Uterus (tissue), 4 donors: ENCODE data around the gene SLC29A2. TPM values are rescaled to one million over a fixed set of nuclear protein-coding genes. Genes with fewer than 3 reads are reported as not detected.

Experiments
- DNase-seq, 2 donors: peaks; one replicate each; pipeline ENCODE4 v3.0.0-alpha.2; 2019 to 2020
- H3K27ac ChIP-seq, 2 donors: fragments of 200-600 bp; sonication (generic); 1 replicate in 1 of 2; 2 replicates in 1 of 2; pipeline ENCODE4 v1.5.1; 2016 to 2018
- H3K27me3 ChIP-seq, 2 donors: fragments of 200-600 bp; sonication (generic); one replicate each; pipeline ENCODE4 v1.5.1; 2018 to 2019; ENCODE audit warnings: control low read depth in 1 of 2
- H3K36me3 ChIP-seq, 2 donors: fragments of 200-600 bp; sonication (generic); one replicate each; pipeline ENCODE4 v1.5.1; 2019; ENCODE audit warnings: control low read depth in 1 of 2
- H3K4me1 ChIP-seq, 2 donors: fragments of 200-600 bp; sonication (generic); one replicate each; pipeline ENCODE4 v1.5.1; 2018 to 2019; ENCODE audit warnings: control low read depth in 1 of 2
- H3K4me3 ChIP-seq, 2 donors: fragments of 200-600 bp; sonication (generic); 1 replicate in 1 of 2; 2 replicates in 1 of 2; pipeline ENCODE4 v1.5.1; 2018 to 2019; ENCODE audit warnings: mild to moderate bottlenecking in 1 of 2
- H3K9me3 ChIP-seq, 2 donors: fragments of 200-600 bp; sonication (generic); one replicate each; pipeline ENCODE4 v1.5.1; 2019; ENCODE audit warnings: control low read depth in 1 of 2
- POLR2A ChIP-seq, 2 donors: fragments of 450-650 bp; IDR thresholded peaks; one replicate each; pipeline ENCODE4 v1.6.1; 2016; ENCODE audit warnings: antibody characterized with exemption in 2 of 2, mild to moderate bottlenecking in 1 of 2, moderate library complexity in 1 of 2
- intact Hi-C: fragments of 100-400 bp; cut with DNase I; formaldehyde crosslinking; loops from one replicate; pipeline ENCODE4 v1.15.1; 2023; ENCODE audit warnings: low total_unique reads
- total RNA-seq, 4 donors: library from RNA; depleted of rRNA in 3 of 4; stranded (reverse); fragments of >200 nt in 3 of 4; gene quantifications; one replicate each; pipeline versions ENCODE4 v1.1.0 to v1.2.4, GENCODE V29; 2014 to 2023
- TF ChIP-seq, protein P1 (sequence below), 4 experiments: fragments of 200-600 bp in 2 of 4; fragments of 450-650 bp in 2 of 4; sonication (generic) in 2 of 4; IDR thresholded peaks; one replicate each; pipeline ENCODE4 v1.5.1; 2016 to 2019; ENCODE audit warnings: antibody characterized with exemption in 4 of 4, mild to moderate bottlenecking in 2 of 4, moderate library complexity in 1 of 4
- donor health status: DM: yes; HTN: yes; CAD: no.

SLC29A2 gene
- total RNA-seq, 4 donors from 2014 or later = 0.26 to 3.5 (median 1.5) TPM; not detected in 1

DNA sequence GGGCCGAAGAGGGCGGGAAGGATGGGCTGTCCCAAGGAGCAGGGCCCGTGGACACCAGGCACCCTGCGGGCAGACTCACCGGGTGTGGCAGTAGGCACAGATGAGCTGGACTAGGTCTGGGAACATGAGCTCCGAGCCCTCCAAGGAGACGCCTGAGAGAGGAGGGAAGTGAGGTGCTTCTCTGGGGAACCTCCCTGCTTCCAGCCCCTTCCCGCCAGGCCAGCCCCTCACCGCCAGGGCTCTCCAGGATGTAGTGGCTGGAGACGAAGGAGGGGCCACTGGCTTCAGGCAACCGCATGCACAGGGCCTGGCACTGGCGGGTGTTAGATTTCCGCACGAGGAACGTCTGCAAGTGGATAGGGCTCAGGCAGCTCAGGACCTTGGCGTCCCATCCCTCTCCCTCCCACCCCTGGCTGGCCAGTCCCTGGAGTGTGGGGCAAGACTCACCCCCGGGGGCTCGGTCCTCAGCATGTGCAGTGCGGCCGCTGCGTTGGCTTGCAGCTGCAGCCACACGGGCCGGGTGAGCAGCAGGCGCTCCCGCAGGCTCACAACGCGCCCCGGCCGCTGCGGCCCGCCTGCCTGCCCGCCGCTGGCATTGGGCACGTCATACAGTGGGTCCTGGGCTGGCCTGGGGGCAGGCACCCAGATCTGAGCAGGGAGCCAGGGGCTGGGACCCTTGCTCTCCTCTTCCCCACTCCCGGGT lies 35.9 kb downstream of the SLC29A2 start:
- Histone ChIP-seq H3K9me3 (no peaks in the 10 kb centered on the region), H3K36me3 (no peaks in the 10 kb centered on the region), H3K4me1 (peaks cover 3 to 12% of the 10 kb centered on the region in 2 donors), H3K4me3 (peak overlapping the region; percentile 29 to 50), H3K27me3 (no peaks in the 10 kb centered on the region), H3K27ac (peak overlapping the region; percentile 29 to 78)
- peak in 1 of 2 donors; percentile 44 for DNase-seq
- TF ChIP-seq POLR2A (IDR thresholded peaks at IDR 0.05) = no peak
- TF ChIP-seq, protein P1, sequence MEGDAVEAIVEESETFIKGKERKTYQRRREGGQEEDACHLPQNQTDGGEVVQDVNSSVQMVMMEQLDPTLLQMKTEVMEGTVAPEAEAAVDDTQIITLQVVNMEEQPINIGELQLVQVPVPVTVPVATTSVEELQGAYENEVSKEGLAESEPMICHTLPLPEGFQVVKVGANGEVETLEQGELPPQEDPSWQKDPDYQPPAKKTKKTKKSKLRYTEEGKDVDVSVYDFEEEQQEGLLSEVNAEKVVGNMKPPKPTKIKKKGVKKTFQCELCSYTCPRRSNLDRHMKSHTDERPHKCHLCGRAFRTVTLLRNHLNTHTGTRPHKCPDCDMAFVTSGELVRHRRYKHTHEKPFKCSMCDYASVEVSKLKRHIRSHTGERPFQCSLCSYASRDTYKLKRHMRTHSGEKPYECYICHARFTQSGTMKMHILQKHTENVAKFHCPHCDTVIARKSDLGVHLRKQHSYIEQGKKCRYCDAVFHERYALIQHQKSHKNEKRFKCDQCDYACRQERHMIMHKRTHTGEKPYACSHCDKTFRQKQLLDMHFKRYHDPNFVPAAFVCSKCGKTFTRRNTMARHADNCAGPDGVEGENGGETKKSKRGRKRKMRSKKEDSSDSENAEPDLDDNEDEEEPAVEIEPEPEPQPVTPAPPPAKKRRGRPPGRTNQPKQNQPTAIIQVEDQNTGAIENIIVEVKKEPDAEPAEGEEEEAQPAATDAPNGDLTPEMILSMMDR (IDR thresholded peaks at IDR 0.05) = no peak
- intact Hi-C loops = no loop called here

GRCh38 chr11:66334605-66335442 lies 36.7 kb downstream of the SLC29A2 start:
- Histone ChIP-seq H3K9me3 (no peaks in the 10 kb centered on the region), H3K27me3 (no peaks in the 10 kb centered on the region), H3K36me3 (no peaks in the 10 kb centered on the region), H3K4me3 (peak overlapping the region in 1 of 2 donors; percentile 50), H3K4me1 (peaks cover 3 to 12% of the 10 kb centered on the region in 2 donors), H3K27ac (no peak overlapping the region)
- no peak for TF ChIP-seq POLR2A (IDR thresholded peaks at IDR 0.05)
- TF ChIP-seq, protein P1 (IDR thresholded peaks at IDR 0.05) = no peak
- no peak for DNase-seq
- intact Hi-C loops = no loop called here

DNA sequence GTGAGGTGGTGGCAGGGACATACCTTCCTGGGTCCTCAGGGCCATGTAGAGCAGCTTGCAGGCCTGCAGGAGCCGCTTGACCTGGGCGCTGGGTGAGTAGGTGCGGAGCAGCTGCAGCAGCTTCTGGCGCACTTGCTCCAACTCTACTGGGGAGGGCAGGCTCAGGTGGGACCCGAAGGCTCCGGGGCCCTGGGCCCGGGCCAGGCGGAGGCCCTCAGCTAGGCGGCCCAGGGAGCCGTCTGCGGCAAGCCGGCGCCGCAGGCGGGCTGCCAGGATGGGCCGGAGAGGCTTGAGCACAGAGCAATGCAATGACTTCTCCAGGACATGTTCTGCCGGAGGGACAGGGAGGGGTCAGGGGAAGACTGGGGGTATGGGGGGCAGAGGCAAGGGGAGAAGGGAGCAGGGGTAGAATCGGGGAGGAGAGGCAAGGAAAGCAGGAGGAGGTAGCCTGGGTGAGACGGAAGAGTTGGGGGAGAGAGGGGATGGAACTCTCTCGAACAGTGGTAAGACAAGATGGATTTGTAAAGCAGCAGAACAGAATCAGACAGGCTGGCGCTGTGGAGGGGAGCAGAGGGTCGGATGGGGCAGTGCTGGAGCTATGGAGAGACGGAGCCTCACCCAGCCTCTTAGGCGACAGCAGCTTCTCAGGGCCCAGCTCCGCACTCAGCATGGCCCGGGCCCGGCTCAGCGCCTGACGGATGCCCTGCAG lies 37.5 kb downstream of the SLC29A2 start:
- DNase-seq = no peak
- Histone ChIP-seq H3K4me3 (no peak overlapping the region), H3K27me3 (no peaks in the 10 kb centered on the region), H3K27ac (no peak overlapping the region), H3K36me3 (no peaks in the 10 kb centered on the region), H3K4me1 (peaks cover 3 to 12% of the 10 kb centered on the region in 2 donors), H3K9me3 (no peaks in the 10 kb centered on the region)
- TF ChIP-seq POLR2A (IDR thresholded peaks at IDR 0.05) = no peak
- TF ChIP-seq, protein P1 (IDR thresholded peaks at IDR 0.05) = no peak
- intact Hi-C loops = no loop called here

GRCh38 chr11:66333220-66333877 lies 38.2 kb downstream of the SLC29A2 start:
- H3K9me3 ChIP-seq = no peaks in the 10 kb centered on the region
- H3K36me3 ChIP-seq = no peaks in the 10 kb centered on the region
- H3K27ac ChIP-seq = no peak overlapping the region
- intact Hi-C loops = no loop called here
- no peak for DNase-seq
- H3K4me3 ChIP-seq = no peak overlapping the region
- H3K27me3 ChIP-seq = no peaks in the 10 kb centered on the region
- TF ChIP-seq POLR2A (IDR thresholded peaks at IDR 0.05) = no peak
- TF ChIP-seq, protein P1 (IDR thresholded peaks at IDR 0.05) = no peak
- peaks cover 3 to 16% of the 10 kb centered on the region in 2 donors for H3K4me1 ChIP-seq
